H9 (cell line): Measurements from ENCODE around the gene CLPX. TPM values are rescaled to one million over a fixed set of nuclear protein-coding genes. Genes with fewer than 3 reads are reported as not detected.

Experiments
- DNase-seq: peaks from one replicate; pipeline ENCODE4 v3.0.0-alpha.2; 2017
- H2AFZ ChIP-seq: one replicate; pipeline ENCODE4 v1.6.1; 2013; ENCODE audit warnings: mild to moderate bottlenecking, low read length, control low read depth, moderate library complexity
- H2AK5ac ChIP-seq: 2 replicates; pipeline ENCODE4 v1.6.1; 2013; ENCODE audit warnings: low read length, control low read depth, mixed read lengths; ENCODE audit not compliant: insufficient read length
- H2BK120ac ChIP-seq: one replicate; pipeline ENCODE4 v1.6.1; 2013; ENCODE audit warnings: low read depth, mild to moderate bottlenecking, low read length, control low read depth, inconsistent platforms; ENCODE audit not compliant: poor library complexity, severe bottlenecking
- H2BK12ac ChIP-seq: 2 replicates; pipeline ENCODE4 v1.6.1; 2013; ENCODE audit warnings: low read length, control low read depth, mixed read lengths, low read depth; ENCODE audit not compliant: insufficient read length
- H2BK15ac ChIP-seq: 2 replicates; pipeline ENCODE4 v1.6.1; 2013; ENCODE audit warnings: low read depth, low read length, control low read depth
- H2BK20ac ChIP-seq: one replicate; pipeline ENCODE4 v1.6.1; 2013; ENCODE audit warnings: low read depth, mild to moderate bottlenecking, low read length, control low read depth, inconsistent platforms; ENCODE audit not compliant: poor library complexity, severe bottlenecking
- H2BK5ac ChIP-seq: 2 replicates; pipeline ENCODE4 v1.6.1; 2013; ENCODE audit warnings: low read length, control low read depth, mixed read lengths; ENCODE audit not compliant: insufficient read length
- H3K14ac ChIP-seq: 2 replicates; pipeline ENCODE4 v1.6.1; 2013; ENCODE audit warnings: low read length, control low read depth; ENCODE audit not compliant: insufficient read depth
- H3K18ac ChIP-seq: 2 replicates; pipeline ENCODE4 v1.6.1; 2013; ENCODE audit warnings: low read depth, mild to moderate bottlenecking, mixed read lengths, low read length, control low read depth; ENCODE audit not compliant: insufficient read length
- H3K23ac ChIP-seq: 2 replicates; pipeline ENCODE4 v1.6.1; 2013; ENCODE audit warnings: low read length, control low read depth, mixed read lengths, low read depth; ENCODE audit not compliant: insufficient read length
- H3K23me2 ChIP-seq: 2 replicates; pipeline ENCODE4 v1.6.1; 2013; ENCODE audit warnings: low read depth, mild to moderate bottlenecking, mixed read lengths, low read length, control low read depth; ENCODE audit not compliant: insufficient read length, poor library complexity, severe bottlenecking
- H3K27ac ChIP-seq: 2 replicates; pipeline ENCODE4 v1.5.1; 2013; ENCODE audit warnings: low read length, control low read depth, mixed read lengths, low read depth; ENCODE audit not compliant: insufficient read length
- H3K27me3 ChIP-seq: 2 replicates; pipeline ENCODE4 v1.6.1; 2013; ENCODE audit warnings: low read length, control low read depth, inconsistent platforms; ENCODE audit not compliant: insufficient read depth
- H3K4ac ChIP-seq: 2 replicates; pipeline ENCODE4 v1.6.1; 2013; ENCODE audit warnings: low read depth, mild to moderate bottlenecking, control low read depth, inconsistent platforms, low read length, moderate library complexity
- H3K4me1 ChIP-seq: 2 replicates; pipeline ENCODE4 v1.6.1; 2013; ENCODE audit warnings: low read length, control low read depth, inconsistent platforms; ENCODE audit not compliant: insufficient read depth
- H3K4me2 ChIP-seq: 2 replicates; pipeline ENCODE4 v1.6.1; 2013; ENCODE audit warnings: low read length, control low read depth, mixed read lengths; ENCODE audit not compliant: insufficient read length, insufficient read depth
- H3K56ac ChIP-seq: 2 replicates; pipeline ENCODE4 v1.6.1; 2013; ENCODE audit warnings: low read depth, mild to moderate bottlenecking, mixed read lengths, low read length, control low read depth; ENCODE audit not compliant: insufficient read length
- H3K79me1 ChIP-seq: 2 replicates; pipeline ENCODE4 v1.6.1; 2013; ENCODE audit warnings: low read depth, mild to moderate bottlenecking, moderate library complexity, low read length, control low read depth, inconsistent platforms; ENCODE audit not compliant: insufficient read depth, poor library complexity, severe bottlenecking
- H3K79me2 ChIP-seq: 2 replicates; pipeline ENCODE4 v1.6.1; 2013; ENCODE audit warnings: low read length, control low read depth, inconsistent platforms; ENCODE audit not compliant: insufficient read depth
- H3K9ac ChIP-seq: 2 replicates; pipeline ENCODE4 v1.6.1; 2013; ENCODE audit warnings: low read length, control low read depth, mixed read lengths; ENCODE audit not compliant: insufficient read length; ENCODE audit errors: extremely low read depth
- H3K9me3 ChIP-seq: one replicate; pipeline ENCODE4 v1.6.1; 2013; ENCODE audit warnings: low read depth, low read length, inconsistent platforms; ENCODE audit not compliant: control insufficient read depth
- H3T11ph ChIP-seq: one replicate; pipeline ENCODE4 v1.6.1; 2013; ENCODE audit warnings: mild to moderate bottlenecking, low read length, control low read depth, inconsistent platforms
- H4K20me1 ChIP-seq: one replicate; pipeline ENCODE4 v1.6.1; 2013; ENCODE audit not compliant: control insufficient read depth, insufficient read length, insufficient read depth
- H4K5ac ChIP-seq: 2 replicates; pipeline ENCODE4 v1.6.1; 2013; ENCODE audit warnings: low read depth, mild to moderate bottlenecking, mixed read lengths, low read length, control low read depth; ENCODE audit not compliant: insufficient read length
- H4K8ac ChIP-seq: replicated peaks from 2 replicates; pipeline ENCODE4 v1.6.1; 2013; ENCODE audit warnings: low read length, control low read depth, mixed read lengths, low read depth; ENCODE audit not compliant: insufficient read length
- H4K91ac ChIP-seq: 2 replicates; pipeline ENCODE4 v1.6.1; 2013; ENCODE audit warnings: low read depth, mild to moderate bottlenecking, moderate library complexity, mixed read lengths, low read length, control low read depth; ENCODE audit not compliant: insufficient read length
- H3K27ac Mint-ChIP-seq, 3 experiments: 2 replicates in 2 of 3; 3 replicates in 1 of 3; pipeline ENCODE4 v1.8.0; 2020 to 2021; ENCODE audit warnings: mixed read lengths in 3 of 3, mild to moderate bottlenecking in 1 of 3, moderate library complexity in 1 of 3
- H3K27me3 Mint-ChIP-seq: 2 replicates; pipeline ENCODE4 v1.8.0; 2021; ENCODE audit warnings: low read depth, mild to moderate bottlenecking, moderate library complexity, mixed read lengths
- H3K36me3 Mint-ChIP-seq, 3 experiments: 2 replicates in 2 of 3; 3 replicates in 1 of 3; pipeline ENCODE4 v1.8.0; 2020 to 2021; ENCODE audit warnings: low read depth in 3 of 3, mixed read lengths in 3 of 3; ENCODE audit not compliant: insufficient read depth in 1 of 3
- H3K4me1 Mint-ChIP-seq, 2 experiments: 2 replicates each; pipeline ENCODE4 v1.8.0; 2020; ENCODE audit warnings: mixed read lengths in 2 of 2
- H3K4me3 Mint-ChIP-seq, 2 experiments: 2 replicates in 1 of 2; 3 replicates in 1 of 2; pipeline ENCODE4 v1.8.0; 2020 to 2021; ENCODE audit warnings: mild to moderate bottlenecking in 2 of 2, mixed read lengths in 2 of 2, moderate library complexity in 1 of 2
- H3K9me3 Mint-ChIP-seq, 2 experiments: 2 replicates in 1 of 2; 3 replicates in 1 of 2; pipeline ENCODE4 v1.8.0; 2020; ENCODE audit warnings: mild to moderate bottlenecking in 2 of 2, mixed read lengths in 2 of 2, moderate library complexity in 1 of 2
- WGBS: extraction: QIAGEN DNeasy Blood & Tissue Kit; methylation state at CpG from one replicate; pipeline ENCODE4 v1.1.7; 2013; ENCODE audit warnings: missing lambda C conversion rate, low lambda C conversion rate, mixed read lengths; ENCODE audit not compliant: insufficient read length; ENCODE audit errors: extremely low coverage; 5-methylcytosine and 5-hydroxymethylcytosine counted together
- total RNA-seq: library from RNA; stranded (reverse); gene quantifications from 2 replicates; pipeline ENCODE4 v1.2.1, GENCODE V29; 2021
- TF ChIP-seq, protein P1 (sequence below): fragments of 200-600 bp; sonication (generic); conservative IDR thresholded peaks from 3 replicates; pipeline ENCODE4 v1.8.0; 2021; ENCODE audit warnings: antibody characterized with exemption, mild to moderate bottlenecking

CLPX gene
- total RNA-seq, 1 experiment from 2014 or later: 55.8 TPM

DNA sequence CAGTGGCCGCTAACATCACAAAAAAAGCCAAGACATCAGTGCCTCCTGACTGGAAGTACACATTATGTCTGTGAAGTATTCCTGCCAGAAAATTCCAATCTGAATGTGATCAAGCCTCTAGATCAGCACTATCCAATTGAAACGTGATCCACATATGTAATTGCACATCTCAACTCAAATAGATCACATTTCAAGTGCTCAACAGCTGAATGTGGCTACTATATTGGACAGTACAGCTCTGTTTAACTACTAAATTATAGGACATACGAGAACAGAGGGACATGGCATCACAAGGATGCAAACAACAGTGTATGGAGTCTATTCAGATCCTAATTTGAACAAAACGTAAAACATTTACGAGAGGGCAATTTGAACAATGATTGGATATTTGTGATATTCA, 69.6 kb downstream of the CLPX start:
- H3K9ac ChIP-seq: no peak overlapping the region
- no peak overlapping the region for H3T11ph ChIP-seq
- no peak for DNase-seq
- Mint-ChIP-seq H3K27me3 (no peaks in the 10 kb centered on the region), H3K4me3 (no peak overlapping the region), H3K9me3 (no peaks in the 10 kb centered on the region; a peak in 1 of 5 replicates), H3K4me1 (peaks cover 2% of the 10 kb centered on the region in 2 experiments; a peak in 1 of 4 replicates), H3K36me3 (peaks cover 16 to 49% (median 27%) of the 10 kb centered on the region in 3 experiments; a peak in 6 of 7 replicates), H3K27ac (no peak overlapping the region)
- H2BK120ac ChIP-seq: no peak overlapping the region
- no peak overlapping the region for H2BK15ac ChIP-seq
- H2AK5ac ChIP-seq: no peak overlapping the region
- no peak overlapping the region for H3K56ac ChIP-seq
- H3K14ac ChIP-seq: no peak overlapping the region
- H4K20me1 ChIP-seq: no peaks in the 10 kb centered on the region
- H3K27me3 ChIP-seq: no peaks in the 10 kb centered on the region
- no peak overlapping the region for H4K91ac ChIP-seq
- H3K79me2 ChIP-seq: no peaks in the 10 kb centered on the region
- H3K18ac ChIP-seq: no peak overlapping the region
- H3K4me2 ChIP-seq: no peak overlapping the region
- no peak overlapping the region for H4K8ac ChIP-seq
- no peak overlapping the region for H3K27ac ChIP-seq
- H2BK20ac ChIP-seq: no peak overlapping the region
- no peaks in the 10 kb centered on the region for H3K23me2 ChIP-seq
- no CpG with 5 or more reads among the region's 5 CpGs for WGBS
- TF ChIP-seq, protein P1, sequence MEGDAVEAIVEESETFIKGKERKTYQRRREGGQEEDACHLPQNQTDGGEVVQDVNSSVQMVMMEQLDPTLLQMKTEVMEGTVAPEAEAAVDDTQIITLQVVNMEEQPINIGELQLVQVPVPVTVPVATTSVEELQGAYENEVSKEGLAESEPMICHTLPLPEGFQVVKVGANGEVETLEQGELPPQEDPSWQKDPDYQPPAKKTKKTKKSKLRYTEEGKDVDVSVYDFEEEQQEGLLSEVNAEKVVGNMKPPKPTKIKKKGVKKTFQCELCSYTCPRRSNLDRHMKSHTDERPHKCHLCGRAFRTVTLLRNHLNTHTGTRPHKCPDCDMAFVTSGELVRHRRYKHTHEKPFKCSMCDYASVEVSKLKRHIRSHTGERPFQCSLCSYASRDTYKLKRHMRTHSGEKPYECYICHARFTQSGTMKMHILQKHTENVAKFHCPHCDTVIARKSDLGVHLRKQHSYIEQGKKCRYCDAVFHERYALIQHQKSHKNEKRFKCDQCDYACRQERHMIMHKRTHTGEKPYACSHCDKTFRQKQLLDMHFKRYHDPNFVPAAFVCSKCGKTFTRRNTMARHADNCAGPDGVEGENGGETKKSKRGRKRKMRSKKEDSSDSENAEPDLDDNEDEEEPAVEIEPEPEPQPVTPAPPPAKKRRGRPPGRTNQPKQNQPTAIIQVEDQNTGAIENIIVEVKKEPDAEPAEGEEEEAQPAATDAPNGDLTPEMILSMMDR: no peak
- no peak overlapping the region for H3K23ac ChIP-seq
- no peaks in the 10 kb centered on the region for H3K9me3 ChIP-seq
- no peaks in the 10 kb centered on the region for H3K4me1 ChIP-seq
- H2BK5ac ChIP-seq: no peak overlapping the region
- H3K4ac ChIP-seq: no peak overlapping the region
- no peaks in the 10 kb centered on the region for H3K79me1 ChIP-seq
- no peak overlapping the region for H2BK12ac ChIP-seq
- H2AFZ ChIP-seq: no peak overlapping the region
- H4K5ac ChIP-seq: no peak overlapping the region
